Measurements from ENCODE around the gene MYMK.

- no peak for TF ChIP-seq MAZ (IDR thresholded peaks at IDR 0.05; ENCODE audit: borderline replicate concordance, low read depth, low read length)
- TF ChIP-seq CTCF (conservative IDR thresholded peaks at IDR 0.05; ENCODE audit: low read depth, low read length) = no peak
- TF ChIP-seq CEBPB (IDR thresholded peaks at IDR 0.05; ENCODE audit: low read depth, low read length) = no peak
- TF ChIP-seq SMC3 (IDR thresholded peaks at IDR 0.05; ENCODE audit: low read depth, low read length) = no peak
- TF ChIP-seq MXI1 (IDR thresholded peaks at IDR 0.05; ENCODE audit: borderline replicate concordance, low read depth, low read length) = no peak
- TF ChIP-seq POLR2A (IDR thresholded peaks at IDR 0.05; ENCODE audit: low read depth, low read length) = no peak
- TF ChIP-seq NFE2L2 (IDR thresholded peaks at IDR 0.05; ENCODE audit: low read depth, low read length) = no peak
- no peak for TF ChIP-seq RAD21 (IDR thresholded peaks at IDR 0.05; ENCODE audit: low read length)
- no peak for TF ChIP-seq BHLHE40 (IDR thresholded peaks at IDR 0.05; ENCODE audit: low read depth, low read length)
- TF ChIP-seq CHD1 (IDR thresholded peaks at IDR 0.05; ENCODE audit: low read depth, low read length) = no peak
Measured at GRCh38 chr9:133571391-133571890, 46.7 kb upstream of the MYMK start.
